HG03457 (cell line): ENCODE measurements around the gene TRAP1.

Source experiments
- ATAC-seq: cut with Tn5 transposase; IDR thresholded peaks from one replicate; pipeline ENCODE4 v1.9.1; 2021; ENCODE audit warnings: moderate number of reproducible peaks; ENCODE audit not compliant: unreplicated experiment

The TRAP1 gene

GRCh38 chr16:3737181-3737580, 19.9 kb upstream of the TRAP1 start:
- no peak for ATAC-seq

DNA sequence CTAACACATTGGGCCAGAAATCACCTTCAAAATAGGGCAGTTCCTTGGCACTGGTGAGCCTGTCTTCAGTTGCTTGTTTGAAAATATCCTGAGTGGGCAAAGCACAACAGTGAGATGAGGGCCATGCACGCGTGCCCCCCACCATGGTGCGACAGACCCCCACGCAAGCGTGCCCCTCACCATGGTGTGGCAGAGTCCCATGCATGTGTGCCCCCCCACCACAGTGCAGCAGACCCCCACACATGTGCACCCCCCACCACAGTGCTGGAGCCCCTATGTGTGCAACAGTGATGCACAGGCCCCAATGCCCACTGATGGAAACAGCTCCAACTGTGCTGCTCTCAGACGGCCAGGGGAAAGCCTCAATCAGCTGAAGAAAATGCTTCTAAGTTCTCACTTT, 18.8 kb upstream of the TRAP1 start:
- no peak for ATAC-seq

DNA sequence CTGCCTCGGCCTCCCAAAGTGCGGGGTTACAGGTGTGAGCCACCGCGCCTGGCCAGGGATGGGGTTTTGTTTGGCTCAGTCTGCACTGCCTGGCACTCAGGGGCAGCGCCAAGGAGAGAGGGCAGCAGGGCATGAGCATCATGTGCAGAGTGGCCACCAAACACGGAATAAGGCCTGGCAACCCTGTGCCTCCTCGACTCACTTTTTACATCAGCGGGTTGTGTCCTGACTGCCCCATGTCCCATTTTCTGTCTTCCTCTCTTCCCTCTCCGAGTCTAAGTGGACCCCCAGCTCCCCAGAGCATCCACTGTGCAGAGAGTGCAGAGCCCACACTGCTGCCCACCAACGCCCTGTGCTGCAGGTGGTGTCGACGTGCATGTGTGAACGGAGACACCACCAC, 18.2 kb upstream of the TRAP1 start:
- no peak for ATAC-seq

DNA sequence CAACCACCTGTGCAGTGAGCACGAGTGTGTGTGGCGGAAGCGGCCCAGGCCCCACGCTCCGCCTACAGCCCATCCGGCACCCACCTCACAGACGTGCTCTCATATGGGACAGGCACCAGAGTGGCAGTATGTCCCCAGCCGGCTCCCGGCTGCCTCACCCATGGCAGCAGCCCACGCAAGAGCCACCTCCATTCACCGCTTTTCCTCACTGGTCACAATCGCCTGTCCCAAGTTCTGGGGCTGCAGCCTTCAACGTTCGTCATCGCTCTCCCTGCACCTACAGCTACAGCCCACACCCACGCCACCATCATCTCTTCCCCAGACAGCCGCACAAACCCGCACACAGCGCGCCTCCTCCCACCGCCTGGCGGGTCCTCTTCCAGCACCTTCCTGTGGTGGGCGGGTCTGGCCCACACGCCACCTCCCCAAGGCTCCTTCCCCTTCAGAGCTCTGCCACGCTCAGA, 17.5 kb upstream of the TRAP1 start:
- no peak for ATAC-seq

DNA sequence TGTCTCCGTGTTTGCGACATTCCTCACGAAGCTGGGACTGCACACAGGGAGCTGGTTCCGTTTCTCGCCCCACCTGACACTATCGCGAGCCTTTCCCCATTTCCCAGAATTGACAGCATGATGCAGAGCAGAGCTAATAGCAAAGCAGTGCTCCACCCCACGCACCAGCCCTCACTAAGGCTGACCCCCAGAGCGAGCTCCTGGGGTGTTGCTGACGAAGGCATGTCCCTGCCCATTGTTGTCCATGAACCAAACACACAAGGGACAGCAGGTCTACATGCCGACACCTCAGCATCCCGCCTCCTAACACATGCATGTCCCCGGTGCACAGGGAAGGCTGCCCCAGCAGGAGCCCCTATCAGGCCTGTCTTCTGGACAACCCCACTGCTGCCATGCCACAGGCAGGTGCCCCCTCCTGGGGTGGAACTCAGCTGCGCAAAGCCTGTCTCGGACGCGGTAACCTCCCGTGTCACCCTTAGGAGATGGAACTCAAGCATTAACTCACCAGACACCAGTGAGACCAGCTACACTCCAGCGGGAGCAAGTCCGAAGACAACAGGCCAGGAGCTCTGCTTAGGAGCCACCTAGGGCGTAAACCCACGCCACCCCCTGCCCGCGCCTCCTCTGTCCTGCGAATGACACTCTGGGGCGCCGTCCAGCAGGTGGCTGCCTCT, 16.9 kb upstream of the TRAP1 start:
- ATAC-seq, result no peak

DNA sequence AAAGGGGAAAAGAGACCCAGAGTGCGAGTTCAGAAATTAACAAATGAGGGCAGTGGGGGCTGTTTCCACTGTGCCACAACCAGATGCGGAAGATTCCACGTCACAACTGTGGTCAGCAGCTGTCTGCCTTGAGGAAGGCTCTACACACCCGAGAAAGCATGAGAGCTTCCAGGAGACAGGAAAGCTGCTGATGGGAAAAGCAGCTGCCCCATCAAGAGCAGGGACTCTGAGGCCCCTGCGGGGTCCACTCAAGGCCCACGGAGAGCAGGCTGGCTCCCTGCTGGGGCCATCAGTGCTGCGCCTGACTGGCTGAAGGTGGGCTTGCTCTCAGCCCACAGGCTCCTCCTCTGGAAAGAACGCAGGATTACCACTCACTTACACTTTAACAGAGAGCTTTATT, 14.8 kb upstream of the TRAP1 start:
- ATAC-seq, result no peak

GRCh38 chr16:3731126-3731935, 14.0 kb upstream of the TRAP1 start:
- no peak for ATAC-seq

GRCh38 chr16:3730161-3731125, 13.1 kb upstream of the TRAP1 start:
- no peak for ATAC-seq

DNA sequence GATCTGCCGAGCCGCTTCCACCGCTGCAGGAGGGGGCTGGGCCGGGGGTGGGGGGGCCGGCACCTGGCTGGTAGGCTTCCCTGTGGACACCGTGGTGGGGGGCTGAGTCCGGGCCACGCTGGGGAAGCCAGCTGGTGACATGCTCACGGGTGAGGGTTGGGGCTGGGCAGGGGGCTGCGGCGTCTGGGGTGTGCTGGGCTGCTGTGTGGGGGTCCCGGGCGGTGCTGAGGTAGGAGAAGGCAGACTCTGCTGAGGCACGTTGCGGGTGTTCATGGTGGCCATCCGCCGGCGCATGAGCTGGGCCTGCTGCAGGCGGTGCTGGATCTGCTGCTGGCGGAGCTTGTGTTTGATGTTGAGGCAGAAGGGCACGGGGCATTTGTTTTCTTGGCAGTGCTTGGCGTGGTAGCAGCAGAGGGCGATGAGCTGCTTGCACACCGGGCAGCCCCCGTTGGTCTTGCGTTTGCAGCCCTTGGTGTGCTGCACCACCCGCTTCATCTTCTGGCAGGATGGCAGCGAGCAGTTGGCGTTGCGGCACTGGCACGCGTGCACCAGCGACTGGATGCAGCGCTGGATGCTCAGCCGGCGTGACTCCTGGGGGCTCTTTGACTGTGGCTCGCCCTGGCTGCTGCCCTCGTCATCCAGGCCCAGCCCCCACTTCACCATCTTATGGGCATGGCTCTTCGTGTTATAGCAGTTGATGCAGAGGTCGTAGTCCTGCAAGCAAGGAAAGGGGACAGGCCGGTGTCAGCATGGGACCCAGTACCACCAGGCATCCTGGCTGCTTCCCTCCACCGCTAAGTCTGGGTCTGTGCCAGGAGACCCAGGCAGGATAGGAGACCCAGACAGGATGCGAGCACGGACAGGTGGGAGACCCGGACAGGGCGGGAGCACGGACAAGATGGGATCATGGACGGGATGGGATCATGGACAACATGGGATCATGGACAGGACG, 12.1 kb upstream of the TRAP1 start:
- no peak for ATAC-seq

GRCh38 chr16:3728424-3729160, 11.3 kb upstream of the TRAP1 start:
- no peak for ATAC-seq

DNA sequence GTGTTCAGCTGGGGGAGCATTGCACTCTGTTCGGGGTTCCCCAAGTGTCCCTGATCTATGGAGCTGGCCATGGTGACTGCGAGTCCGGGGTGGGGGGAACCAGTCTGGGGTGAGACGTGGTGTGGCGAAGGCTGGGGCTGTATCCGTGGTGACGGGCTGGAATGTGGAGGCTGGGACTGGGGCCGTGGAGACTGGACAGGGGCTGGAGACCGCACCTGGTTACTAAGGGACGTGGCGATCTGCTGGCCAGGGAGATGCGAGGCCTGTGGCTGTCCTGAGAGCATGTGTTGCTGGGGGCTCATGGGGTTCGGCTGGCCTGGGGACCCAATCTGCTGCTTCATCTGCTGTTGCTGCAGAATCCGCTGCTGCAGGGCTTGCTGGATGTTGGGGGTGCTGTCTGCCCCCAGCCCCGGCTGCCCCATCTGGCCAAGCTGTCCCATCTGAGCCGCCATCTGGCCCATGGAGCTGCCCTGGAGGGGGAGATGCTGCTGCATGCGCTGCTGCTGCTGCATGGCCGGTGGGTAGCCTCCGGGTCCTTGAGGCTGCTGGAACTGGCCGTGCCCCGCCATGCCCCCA, 10.6 kb upstream of the TRAP1 start:
- no peak for ATAC-seq

GRCh38 chr16:3726021-3726687, 8.8 kb upstream of the TRAP1 start:
- no peak for ATAC-seq

- no peak for ATAC-seq
These were observed 8.0 kb upstream of the TRAP1 start for GRCh38 chr16:3725276-3725675.

DNA sequence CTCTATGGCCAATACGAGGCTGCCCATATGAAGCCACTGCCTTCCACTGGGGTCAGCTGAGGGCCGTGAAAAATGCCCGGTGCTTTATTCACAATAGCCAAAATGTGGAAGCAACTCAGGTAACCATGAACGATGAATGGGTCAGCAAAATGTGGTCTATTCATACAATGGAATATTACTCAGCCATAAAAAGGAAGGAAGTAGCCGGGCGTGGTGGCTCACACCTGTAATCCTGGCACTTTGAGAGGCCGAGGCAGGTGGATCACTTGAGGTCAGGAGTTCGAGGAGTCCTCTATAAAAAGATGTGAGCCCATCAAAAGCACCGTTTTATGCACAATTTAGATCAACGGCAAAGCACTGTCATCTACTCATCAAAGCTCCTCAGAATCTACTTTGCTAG, 5.2 kb upstream of the TRAP1 start:
- ATAC-seq, result no peak

- no peak for ATAC-seq
These were observed 3.1 kb upstream of the TRAP1 start for GRCh38 chr16:3720418-3720817.

DNA sequence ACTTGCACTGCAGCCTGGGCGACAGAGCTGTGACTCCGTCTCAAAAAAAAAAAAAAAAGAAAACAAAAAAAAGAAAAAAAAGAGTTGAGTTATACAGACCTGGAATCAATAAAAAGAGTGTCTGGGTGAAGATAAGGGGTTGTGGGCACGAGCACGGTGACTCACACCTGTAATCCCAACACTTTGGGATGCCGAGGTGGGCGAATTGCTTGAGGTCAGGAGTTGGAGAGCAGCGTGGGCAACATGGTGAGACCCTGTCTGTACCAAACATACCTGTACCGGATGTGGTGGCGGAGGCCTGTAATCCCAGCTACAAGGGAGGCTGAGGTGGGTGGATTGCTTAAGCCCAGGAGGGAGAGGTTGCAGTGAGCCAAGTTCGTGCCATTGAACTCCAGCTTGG, 1.3 kb upstream of the TRAP1 start:
- no peak for ATAC-seq

DNA sequence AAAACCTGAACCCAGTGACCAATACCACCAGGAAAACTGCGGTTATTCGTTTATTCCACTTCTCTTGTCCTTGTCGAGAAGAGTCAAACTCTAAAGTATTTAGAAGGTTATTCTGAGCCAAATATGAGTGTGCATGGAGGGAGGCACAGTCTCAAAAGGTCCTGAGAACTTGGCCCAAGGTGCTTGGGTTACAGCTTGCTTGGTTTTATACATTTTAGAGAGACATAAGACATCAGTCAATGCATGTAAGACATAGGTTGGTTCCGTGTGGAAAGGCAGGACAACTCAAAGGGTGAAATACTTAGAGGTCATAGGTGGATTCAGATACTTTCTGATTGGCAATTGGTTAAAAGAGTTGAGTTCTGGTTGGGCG, 681 bp upstream of the TRAP1 start:
- no peak for ATAC-seq

DNA sequence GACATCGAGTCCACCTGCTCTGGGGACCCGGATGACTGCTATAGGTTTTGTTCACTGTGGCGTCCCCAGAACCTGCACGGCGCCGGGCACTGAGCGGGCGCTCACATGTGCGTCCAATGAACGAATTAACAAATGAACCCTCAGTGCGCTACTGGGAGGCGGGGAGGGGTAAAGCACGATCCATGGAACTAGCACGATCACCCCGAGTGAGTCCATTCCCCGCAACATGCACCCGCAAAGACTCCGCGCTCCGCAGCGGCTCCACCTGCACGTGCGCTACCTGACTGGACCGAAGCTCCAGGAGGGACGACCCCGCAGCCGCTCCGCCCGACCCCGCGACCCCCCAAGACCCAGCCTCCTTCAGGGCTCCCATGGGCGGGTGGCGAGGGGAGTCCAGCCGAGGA, 491 bp downstream of the TRAP1 start:
- ATAC-seq, result peak; percentile 18

DNA sequence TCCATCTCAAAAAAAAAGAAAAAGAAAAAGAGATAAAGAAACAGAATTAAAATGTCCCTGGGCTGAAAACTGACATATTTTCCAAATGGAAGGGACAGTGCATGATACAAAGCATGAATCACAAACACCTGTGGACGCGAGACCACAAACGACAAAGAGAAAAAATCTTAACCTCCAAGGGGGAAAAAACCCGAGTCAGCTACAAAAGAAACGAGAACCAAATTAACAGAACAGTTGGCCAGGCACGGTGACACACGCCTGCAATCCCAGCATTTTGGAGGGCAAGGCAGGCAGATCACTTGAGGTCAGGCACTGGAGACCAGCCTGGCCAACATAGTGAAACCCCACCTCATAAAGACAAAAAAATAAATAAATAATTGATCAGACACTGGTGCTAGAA, 1.9 kb downstream of the TRAP1 start:
- no peak for ATAC-seq
